ACHN (cell line): ENCODE measurements around the gene TIMP1.

Experiments
- DNase-seq: peaks from one replicate; pipeline ENCODE4 v3.0.0-alpha.2; 2015
- in situ Hi-C: cut with HindIII; loops from 2 replicates; pipeline ENCODE4 v1.10.0; 2017; ENCODE audit warnings: low sequenced_read_pairs, low pct_ligation_motif_present, low pct_unique_long_range_greater_than_20kb

The TIMP1 gene

DNA sequence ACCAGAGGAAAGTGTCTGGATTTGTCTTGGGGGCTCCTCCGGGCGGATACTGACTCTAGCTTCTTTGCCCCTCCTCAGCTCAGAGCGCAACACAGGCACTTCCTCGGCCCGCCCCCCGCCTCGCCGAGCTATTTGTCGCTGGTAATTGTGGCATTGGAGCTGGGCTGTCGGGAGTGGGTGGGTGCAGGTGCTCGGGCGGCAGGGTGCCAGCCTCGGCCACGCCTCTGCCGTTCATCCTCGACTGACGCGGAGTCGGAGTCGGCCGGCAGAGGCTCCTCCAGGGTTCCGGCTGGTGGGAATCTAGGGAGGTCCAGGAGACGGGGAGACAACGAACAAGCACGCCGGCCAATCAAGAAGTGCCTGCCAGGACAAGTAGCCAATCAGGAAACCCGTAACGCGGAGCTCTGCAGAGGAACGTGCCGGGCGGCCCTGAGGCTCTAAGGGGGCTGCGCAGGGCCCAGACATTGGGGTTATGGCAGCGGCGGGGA is 41.3 kb downstream of the TIMP1 start:
- DNase-seq, result peak; percentile 78
- in situ Hi-C loops, result no loop called here

DNA sequence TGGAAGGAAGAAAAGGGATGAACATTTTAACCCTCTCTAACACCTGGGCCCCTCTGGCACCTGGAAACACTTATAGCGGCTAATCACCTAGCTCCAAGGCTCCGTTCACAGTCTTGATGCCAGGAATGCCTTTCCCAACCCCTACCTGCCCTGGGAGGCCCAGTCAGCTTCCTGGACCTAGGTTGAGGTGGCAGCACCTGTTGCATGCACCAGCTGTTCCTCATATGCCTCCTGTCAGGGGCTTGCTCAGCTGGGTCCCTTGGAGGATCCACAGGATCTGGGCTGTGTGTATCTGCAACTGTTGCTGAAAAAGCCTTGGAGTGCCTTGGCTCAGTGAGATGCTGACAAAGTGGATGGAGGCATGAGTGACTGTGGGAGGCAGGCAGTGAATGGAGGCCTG is 43.1 kb downstream of the TIMP1 start:
- in situ Hi-C loops, result no loop called here
- no peak for DNase-seq

DNA sequence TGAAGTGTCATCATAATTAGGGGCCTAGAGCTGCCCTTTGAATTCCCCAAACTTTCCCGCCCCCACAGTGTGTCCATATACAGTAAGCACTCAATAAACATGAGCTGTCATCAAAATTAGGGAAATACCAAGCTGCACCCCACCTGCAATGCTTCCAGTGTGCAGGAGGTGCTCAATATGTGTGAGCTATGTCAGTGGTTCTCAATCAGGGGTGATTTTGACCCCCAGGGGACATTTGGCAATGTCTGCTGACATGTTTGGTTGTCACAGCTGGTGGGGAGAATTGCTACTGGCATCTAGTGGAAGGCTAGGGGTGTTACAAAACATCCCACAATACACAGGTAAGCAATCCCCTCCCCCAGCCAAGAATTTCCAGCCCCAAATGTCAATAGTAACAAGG is 46.7 kb downstream of the TIMP1 start:
- in situ Hi-C loops, result no loop called here
- DNase-seq, result no peak

DNA sequence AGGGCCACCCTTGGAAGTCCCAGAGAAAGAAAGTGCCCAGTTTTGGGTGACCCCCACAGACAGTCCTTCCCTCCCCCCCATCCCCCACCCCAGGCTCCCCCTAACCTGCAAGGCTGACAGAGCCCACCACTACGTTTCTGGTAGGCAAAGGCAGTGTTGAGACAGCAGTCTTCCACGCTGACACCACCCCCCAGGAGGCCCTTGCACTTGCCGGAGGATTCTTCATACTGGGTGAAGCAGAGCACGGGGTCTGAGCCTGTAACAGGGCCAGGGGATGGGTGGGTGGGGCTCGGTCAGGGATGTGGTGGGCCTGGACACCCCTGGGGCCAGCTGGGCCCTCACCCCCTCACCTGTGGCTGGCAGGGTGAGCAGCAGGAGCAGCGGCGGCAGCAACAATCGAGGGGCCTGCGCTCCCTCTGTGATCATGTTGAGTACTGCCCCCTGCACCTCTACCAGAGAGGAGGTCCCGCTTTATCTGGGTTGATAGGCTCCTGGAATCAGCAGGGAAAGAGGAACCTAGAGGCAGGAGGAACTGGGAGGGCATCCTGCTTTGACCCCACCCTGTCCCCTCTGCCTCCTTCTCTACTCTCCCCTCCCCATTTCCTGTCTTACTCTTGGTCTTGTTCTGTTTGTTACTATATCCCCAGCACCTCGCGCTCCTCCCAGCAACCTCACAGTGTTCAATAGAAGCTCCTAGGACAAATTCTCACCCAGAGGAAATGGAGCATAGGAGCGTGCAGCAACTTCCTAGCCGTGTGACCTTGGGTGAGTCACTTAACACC is 47.4 kb downstream of the TIMP1 start, which contains the start of gene CFP:
Gene CFP, minus strand, starts transcription at position 512 of the 782 bp plus-strand sequence. Its CDS starts 86 bp downstream, at position 426.
- no peak for DNase-seq
- in situ Hi-C loops, result no loop called here

DNA sequence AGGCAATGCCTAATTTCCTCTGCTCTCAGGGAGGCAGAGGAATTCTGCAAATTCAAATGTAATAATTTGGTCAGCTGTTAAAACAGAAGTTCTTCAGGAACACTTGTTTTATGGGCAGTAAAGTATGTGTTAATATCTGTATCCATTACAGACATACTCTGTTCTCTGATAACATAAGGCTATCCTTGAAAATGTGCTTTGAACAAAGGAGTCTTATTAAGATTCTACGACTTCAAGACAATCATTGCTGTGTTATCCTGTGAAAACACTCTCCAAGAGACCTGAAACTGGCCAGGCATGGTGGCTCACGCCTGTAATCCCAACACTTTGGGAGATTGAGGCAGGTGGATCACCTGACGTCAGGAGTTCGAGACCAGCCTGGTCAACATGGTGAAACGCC is 49.4 kb downstream of the TIMP1 start:
- no peak for DNase-seq
- in situ Hi-C loops, result no loop called here

DNA sequence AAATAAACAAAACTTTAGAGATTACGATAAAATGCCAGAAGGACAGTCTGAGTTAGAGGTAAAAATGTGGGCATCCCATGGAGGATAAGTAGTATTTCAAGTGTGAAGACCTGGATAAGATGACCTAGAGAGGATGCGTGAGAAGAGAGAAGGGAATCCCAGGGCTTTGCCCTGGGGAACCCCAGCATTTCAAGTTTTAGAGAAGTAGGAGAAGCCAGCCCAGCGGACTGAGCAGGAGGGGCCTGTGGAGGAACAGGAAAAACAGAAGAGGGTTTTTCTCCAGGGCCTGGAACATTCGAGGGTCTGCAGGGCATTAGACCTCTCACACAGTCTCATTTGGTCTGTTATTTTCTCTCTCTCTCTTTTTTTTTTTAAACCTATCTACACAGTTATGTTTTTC is 50.4 kb downstream of the TIMP1 start:
- DNase-seq, result no peak
- in situ Hi-C loops, result no loop called here

DNA sequence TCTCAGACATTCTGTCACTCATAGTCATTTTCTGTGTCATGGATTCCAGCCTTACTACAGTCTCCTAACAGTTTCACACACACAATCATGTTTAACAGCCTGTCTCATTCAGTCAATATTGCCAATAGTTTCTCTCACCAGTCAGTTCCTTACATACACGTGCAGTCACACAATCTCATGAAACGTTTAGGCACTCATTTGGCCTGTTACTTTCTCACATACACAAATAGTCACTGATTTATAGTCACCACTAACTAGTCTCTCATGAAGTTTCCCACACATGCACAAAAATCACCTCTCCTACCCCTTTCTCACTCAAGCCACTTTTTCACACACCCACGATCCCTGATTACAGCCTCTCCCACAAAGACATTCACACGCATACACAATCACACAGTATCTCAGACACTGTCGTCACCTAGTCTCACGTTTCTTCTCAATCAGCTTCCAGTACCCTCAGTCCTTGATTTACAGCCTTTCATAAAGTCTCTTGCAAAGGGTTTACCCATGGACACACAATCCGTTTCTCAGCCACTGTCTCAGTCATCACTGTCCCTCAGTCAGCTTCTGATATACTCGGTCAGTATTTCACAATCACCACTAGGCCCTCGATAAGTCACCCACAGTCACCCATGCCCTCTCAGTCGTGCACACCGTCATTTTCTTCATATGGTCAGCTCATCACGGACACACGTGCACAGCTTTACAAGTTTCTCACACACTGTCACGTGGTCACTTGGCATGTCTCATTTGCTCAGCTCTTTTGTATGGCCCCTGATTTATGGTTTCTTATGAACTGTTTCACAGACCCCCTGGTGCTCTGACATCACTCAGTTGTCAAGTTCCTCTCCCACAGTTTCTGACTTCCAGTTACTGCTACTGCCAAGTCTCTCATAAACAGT is 51.7 kb downstream of the TIMP1 start:
- in situ Hi-C loops, result no loop called here
- DNase-seq, result no peak

DNA sequence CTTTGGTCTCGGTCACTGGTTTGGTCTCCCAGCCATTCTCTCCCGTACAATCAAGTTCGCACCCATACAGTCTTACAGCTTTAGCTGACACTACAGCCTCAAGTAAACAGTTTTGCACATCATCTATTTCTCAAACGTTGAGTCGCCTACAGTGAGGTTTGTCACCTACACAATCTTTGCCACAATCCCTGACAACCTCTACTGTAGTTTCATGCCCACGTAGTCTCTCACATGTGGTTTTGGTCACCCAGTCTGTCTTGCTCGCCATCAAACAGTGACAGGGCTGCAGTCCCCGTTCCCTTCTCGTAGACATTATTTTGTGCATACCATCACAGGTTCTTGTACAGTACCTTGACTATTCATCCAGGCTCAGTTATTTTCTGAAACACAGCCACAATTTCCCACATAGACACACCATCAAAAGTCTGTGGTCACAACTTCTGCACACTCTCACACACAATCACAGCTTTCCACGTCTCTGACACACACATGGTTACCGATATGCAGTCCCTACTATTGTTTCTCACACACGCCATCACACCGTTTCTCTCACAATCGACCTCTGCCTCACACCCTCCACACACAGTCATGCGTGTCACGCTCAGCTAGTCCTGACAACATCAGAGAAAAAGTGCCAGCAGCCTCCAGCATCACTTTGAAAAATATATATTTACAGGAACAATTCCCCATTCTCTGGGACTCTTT is 52.8 kb downstream of the TIMP1 start:
- no peak for DNase-seq
- in situ Hi-C loops, result no loop called here
